Measurements from ENCODE around the gene CENPN.

Gene CENPN

GRCh38 chr16:80968386-80969113 lies 38.5 kb upstream of the CENPN start:
- in situ Hi-C loops (cut with HindIII; ENCODE audit: low pct_ligation_motif_present, low sequenced_read_pairs), result no loop called here
- Histone ChIP-seq H3K36me3 (replicated peaks) (no peaks in the 10 kb centered on the region), H3K27me3 (replicated peaks) (no peaks in the 10 kb centered on the region), H3K27ac (no peak overlapping the region), H3K4me3 (ENCODE audit: low read depth, low read length) (no peak overlapping the region)
- DNase-seq, result peak; percentile 62
- TF ChIP-seq CTCF (IDR thresholded peaks at IDR 0.05; ENCODE audit: low read depth, low read length, missing control alignments), result no peak

- TF ChIP-seq CTCF (IDR thresholded peaks at IDR 0.05; ENCODE audit: low read depth, low read length, missing control alignments), result no peak
- Histone ChIP-seq H3K36me3 (replicated peaks) (no peaks in the 10 kb centered on the region), H3K27ac (no peak overlapping the region), H3K4me3 (ENCODE audit: low read depth, low read length) (no peak overlapping the region), H3K27me3 (replicated peaks) (no peaks in the 10 kb centered on the region)
- in situ Hi-C loops (cut with HindIII; ENCODE audit: low pct_ligation_motif_present, low sequenced_read_pairs), result no loop called here
- DNase-seq, result no peak
These were observed 37.9 kb upstream of the CENPN start for GRCh38 chr16:80969114-80969484.

GRCh38 chr16:80971819-80972218 lies 35.2 kb upstream of the CENPN start:
- DNase-seq, result no peak
- in situ Hi-C loops (cut with HindIII; ENCODE audit: low pct_ligation_motif_present, low sequenced_read_pairs), result no loop called here
- Histone ChIP-seq H3K27ac (no peak overlapping the region), H3K36me3 (replicated peaks) (no peaks in the 10 kb centered on the region), H3K4me3 (ENCODE audit: low read depth, low read length) (no peak overlapping the region), H3K27me3 (replicated peaks) (no peaks in the 10 kb centered on the region)
- TF ChIP-seq CTCF (IDR thresholded peaks at IDR 0.05; ENCODE audit: low read depth, low read length, missing control alignments), result no peak

DNA sequence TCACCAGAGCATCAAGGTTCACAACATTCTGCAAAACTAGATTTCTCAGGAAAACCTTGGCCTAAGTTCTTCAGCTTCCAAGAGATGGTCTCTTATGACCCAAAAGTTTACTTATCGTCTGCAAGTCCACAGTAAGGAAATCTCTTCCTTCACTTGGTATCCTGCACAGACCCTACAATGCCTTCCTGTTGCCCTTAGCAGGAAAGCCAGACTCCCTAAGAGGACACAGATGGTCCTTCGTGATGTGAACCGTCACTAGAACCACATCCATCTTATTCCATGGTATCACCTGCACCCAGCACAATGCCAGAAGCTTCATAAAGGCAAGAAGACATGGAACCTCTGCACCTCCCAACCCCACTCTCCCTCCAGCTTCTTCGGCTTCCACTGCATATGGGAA lies 34.4 kb upstream of the CENPN start:
- in situ Hi-C loops (cut with HindIII; ENCODE audit: low pct_ligation_motif_present, low sequenced_read_pairs), result no loop called here
- Histone ChIP-seq H3K4me3 (ENCODE audit: low read depth, low read length) (no peak overlapping the region), H3K27ac (no peak overlapping the region), H3K36me3 (replicated peaks) (peaks cover under 1% of the 10 kb centered on the region), H3K27me3 (replicated peaks) (no peaks in the 10 kb centered on the region)
- no peak for TF ChIP-seq CTCF (IDR thresholded peaks at IDR 0.05; ENCODE audit: low read depth, low read length, missing control alignments)
- no peak for DNase-seq

GRCh38 chr16:80973991-80974390 lies 33.0 kb upstream of the CENPN start:
- H3K4me3 ChIP-seq (ENCODE audit: low read depth, low read length), result no peak overlapping the region
- no peak for DNase-seq
- no peak overlapping the region for H3K27ac ChIP-seq
- peaks cover 2% of the 10 kb centered on the region for H3K36me3 ChIP-seq (replicated peaks)
- no peak for TF ChIP-seq CTCF (IDR thresholded peaks at IDR 0.05; ENCODE audit: low read depth, low read length, missing control alignments)
- no peaks in the 10 kb centered on the region for H3K27me3 ChIP-seq (replicated peaks)
- in situ Hi-C loops (cut with HindIII; ENCODE audit: low pct_ligation_motif_present, low sequenced_read_pairs), result no loop called here

All from brain microvascular endothelial cell (primary cell).